Chondrocyte (in vitro differentiated cells): ENCODE results near the gene DEGS2. TPM values are rescaled to one million over a fixed set of nuclear protein-coding genes. Genes with fewer than 3 reads are reported as not detected.

Experiments
- DNase-seq: peaks from one replicate; pipeline ENCODE4 v3.0.0; 2021; ENCODE audit warnings: mixed read lengths, low spot score
- H3K27ac Mint-ChIP-seq: one replicate; pipeline ENCODE4 v1.8.0; 2021; ENCODE audit warnings: mild to moderate bottlenecking, moderate library complexity, mixed read lengths; ENCODE audit not compliant: unreplicated experiment
- H3K27me3 Mint-ChIP-seq: 2 replicates; pipeline ENCODE4 v1.8.0; 2021; ENCODE audit warnings: low read depth, mixed read lengths
- H3K36me3 Mint-ChIP-seq: 2 replicates; pipeline ENCODE4 v1.8.0; 2021; ENCODE audit warnings: low read depth, mixed read lengths
- H3K4me1 Mint-ChIP-seq: 2 replicates; pipeline ENCODE4 v1.8.0; 2021; ENCODE audit warnings: low read depth, mild to moderate bottlenecking, mixed read lengths
- H3K4me3 Mint-ChIP-seq: one replicate; pipeline ENCODE4 v1.8.0; 2021; ENCODE audit warnings: mild to moderate bottlenecking, moderate library complexity, mixed read lengths; ENCODE audit not compliant: unreplicated experiment
- H3K9me3 Mint-ChIP-seq: 2 replicates; pipeline ENCODE4 v1.8.0; 2021; ENCODE audit warnings: low read depth, mixed read lengths
- total RNA-seq: library from RNA; stranded (reverse); gene quantifications from 3 replicates; pipeline ENCODE4 v1.2.1, GENCODE V29; 2021
- TF ChIP-seq, protein P1 (sequence below): fragments of 200-600 bp; sonication (generic); IDR thresholded peaks from 2 replicates; pipeline ENCODE4 v1.5.0; 2021; ENCODE audit warnings: antibody characterized with exemption, mild to moderate bottlenecking, moderate library complexity

DEGS2 gene
- total RNA-seq, 1 donor from 2014 or later, result 0.17 TPM

- TF ChIP-seq, protein P1, sequence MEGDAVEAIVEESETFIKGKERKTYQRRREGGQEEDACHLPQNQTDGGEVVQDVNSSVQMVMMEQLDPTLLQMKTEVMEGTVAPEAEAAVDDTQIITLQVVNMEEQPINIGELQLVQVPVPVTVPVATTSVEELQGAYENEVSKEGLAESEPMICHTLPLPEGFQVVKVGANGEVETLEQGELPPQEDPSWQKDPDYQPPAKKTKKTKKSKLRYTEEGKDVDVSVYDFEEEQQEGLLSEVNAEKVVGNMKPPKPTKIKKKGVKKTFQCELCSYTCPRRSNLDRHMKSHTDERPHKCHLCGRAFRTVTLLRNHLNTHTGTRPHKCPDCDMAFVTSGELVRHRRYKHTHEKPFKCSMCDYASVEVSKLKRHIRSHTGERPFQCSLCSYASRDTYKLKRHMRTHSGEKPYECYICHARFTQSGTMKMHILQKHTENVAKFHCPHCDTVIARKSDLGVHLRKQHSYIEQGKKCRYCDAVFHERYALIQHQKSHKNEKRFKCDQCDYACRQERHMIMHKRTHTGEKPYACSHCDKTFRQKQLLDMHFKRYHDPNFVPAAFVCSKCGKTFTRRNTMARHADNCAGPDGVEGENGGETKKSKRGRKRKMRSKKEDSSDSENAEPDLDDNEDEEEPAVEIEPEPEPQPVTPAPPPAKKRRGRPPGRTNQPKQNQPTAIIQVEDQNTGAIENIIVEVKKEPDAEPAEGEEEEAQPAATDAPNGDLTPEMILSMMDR, result no peak
- DNase-seq, result no peak
- Mint-ChIP-seq H3K4me3 (no peak overlapping the region), H3K27ac (no peak overlapping the region), H3K9me3 (no peaks in the 10 kb centered on the region), H3K27me3 (no peaks in the 10 kb centered on the region), H3K4me1 (peaks cover 3% of the 10 kb centered on the region), H3K36me3 (peaks cover 19% of the 10 kb centered on the region)
These were observed 30.8 kb downstream of the DEGS2 start for GRCh38 chr14:100128688-100129087.

DNA sequence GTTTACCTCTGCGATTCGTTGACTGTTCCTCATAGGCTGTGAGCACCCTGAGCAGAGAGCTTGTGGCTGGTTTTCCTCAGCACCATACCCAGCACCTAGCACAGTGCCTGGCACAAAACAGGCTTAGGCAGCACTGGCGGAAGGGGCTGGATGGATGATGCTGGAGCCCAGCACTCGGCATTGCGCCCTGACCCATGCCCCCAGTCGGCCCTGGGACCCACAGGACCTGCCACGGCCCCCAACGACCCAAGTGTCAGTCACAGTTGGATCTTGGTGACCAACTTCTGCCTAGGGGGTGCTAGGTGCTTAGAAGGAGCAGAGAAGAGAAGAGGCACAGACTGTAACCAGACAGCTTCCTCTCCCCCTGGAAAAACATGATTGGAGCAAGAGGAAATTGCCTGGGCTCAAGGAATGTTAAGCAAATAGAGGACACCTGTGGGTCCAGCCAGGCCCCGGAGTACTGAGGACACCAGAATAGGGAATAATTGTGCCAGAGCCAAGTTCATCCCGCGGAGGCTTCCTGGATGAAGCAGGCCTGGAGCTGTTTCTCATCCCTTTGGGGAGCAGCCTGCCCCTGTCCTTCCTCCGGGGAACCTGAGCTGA lies 31.5 kb downstream of the DEGS2 start:
- Mint-ChIP-seq H3K27me3 (no peaks in the 10 kb centered on the region), H3K9me3 (no peaks in the 10 kb centered on the region), H3K27ac (no peak overlapping the region), H3K36me3 (peaks cover 16% of the 10 kb centered on the region), H3K4me3 (no peak overlapping the region), H3K4me1 (peaks cover 3% of the 10 kb centered on the region)
- no peak for DNase-seq
- TF ChIP-seq, protein P1, result no peak

DNA sequence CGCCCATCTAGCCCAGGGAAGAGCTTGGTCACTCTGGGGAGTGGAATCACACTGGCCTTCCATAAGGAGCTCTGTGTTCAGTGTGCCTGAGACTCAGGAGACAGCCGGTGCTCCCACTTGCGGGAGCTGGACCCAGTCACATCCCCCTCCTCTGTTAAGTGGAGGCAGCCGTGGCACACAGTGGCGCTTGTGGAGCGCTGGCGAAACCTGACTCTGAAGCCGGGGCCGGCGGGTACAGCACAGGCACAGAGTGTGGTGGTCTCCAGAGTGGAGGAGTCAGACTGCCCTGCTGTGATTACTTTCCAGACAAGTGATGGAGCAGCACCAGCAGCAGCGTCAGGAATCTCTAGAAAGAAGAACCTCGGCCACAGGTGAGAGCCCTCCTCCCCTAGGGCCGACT lies 33.0 kb downstream of the DEGS2 start:
- Mint-ChIP-seq H3K36me3 (peaks cover 15% of the 10 kb centered on the region), H3K9me3 (no peaks in the 10 kb centered on the region), H3K4me1 (peaks cover under 1% of the 10 kb centered on the region), H3K4me3 (no peak overlapping the region), H3K27me3 (no peaks in the 10 kb centered on the region), H3K27ac (no peak overlapping the region)
- TF ChIP-seq, protein P1, result no peak
- DNase-seq, result no peak

- peaks cover 11% of the 10 kb centered on the region for H3K36me3 Mint-ChIP-seq
- DNase-seq, result no peak
- H3K4me1 Mint-ChIP-seq, result no peaks in the 10 kb centered on the region
- H3K9me3 Mint-ChIP-seq, result no peaks in the 10 kb centered on the region
- no peaks in the 10 kb centered on the region for H3K27me3 Mint-ChIP-seq
- TF ChIP-seq, protein P1, result no peak
- H3K4me3 Mint-ChIP-seq, result no peak overlapping the region
- H3K27ac Mint-ChIP-seq, result no peak overlapping the region
These were observed 34.8 kb downstream of the DEGS2 start for GRCh38 chr14:100124551-100125088.

DNA sequence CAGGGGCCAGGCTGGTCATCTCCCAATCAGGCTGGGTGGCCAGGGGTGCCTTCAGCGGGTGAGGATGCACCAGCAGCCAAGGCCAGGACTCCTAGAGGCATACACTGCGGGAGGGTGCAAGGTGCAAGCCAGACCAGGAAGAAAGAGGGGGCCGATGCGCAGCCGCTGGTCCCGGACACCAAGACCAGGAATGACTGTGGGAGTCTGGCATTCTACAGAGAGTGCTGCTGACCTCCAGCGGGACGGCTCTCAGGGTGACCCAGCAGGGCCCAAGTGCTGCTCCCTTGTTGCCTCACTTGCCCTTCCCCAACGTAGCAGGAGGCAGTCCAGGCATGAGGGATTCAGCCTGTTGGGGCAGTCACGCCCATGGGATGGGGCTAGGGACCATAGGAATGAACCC lies 35.8 kb downstream of the DEGS2 start:
- Mint-ChIP-seq H3K9me3 (no peaks in the 10 kb centered on the region), H3K36me3 (peaks cover 11% of the 10 kb centered on the region), H3K27me3 (no peaks in the 10 kb centered on the region), H3K4me3 (no peak overlapping the region), H3K27ac (no peak overlapping the region), H3K4me1 (peaks cover 2% of the 10 kb centered on the region)
- TF ChIP-seq, protein P1, result no peak
- DNase-seq, result no peak
